Measurements from ENCODE around the gene RBM33. TPM values are rescaled to one million over a fixed set of nuclear protein-coding genes. Genes with fewer than 3 reads are reported as not detected.

Gene RBM33
- total and polyA plus RNA-seq, 2 of the 13 experiments (the other 11 are each of a cell fraction or from before 2014, with no cell fraction given): 12.4 to 28.9 TPM

DNA sequence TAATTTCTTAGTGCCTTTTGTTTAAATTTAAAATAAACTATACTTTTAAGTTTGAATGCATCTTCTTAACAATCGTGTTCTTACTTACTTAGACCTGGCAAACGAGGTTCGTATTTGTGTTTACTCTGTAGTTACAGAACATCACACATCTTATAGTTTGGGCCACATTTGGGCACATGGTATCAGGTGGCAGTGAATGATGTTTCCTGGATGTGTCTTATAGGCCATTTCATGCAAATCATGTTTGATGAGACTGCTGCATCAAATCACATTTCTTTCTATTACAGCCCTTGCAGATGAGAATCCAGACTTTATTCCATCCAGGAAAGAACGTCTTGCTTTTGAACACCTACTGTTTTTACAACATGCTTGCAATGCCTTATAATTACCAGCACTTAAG lies 78.5 kb downstream of the RBM33 start:
- no TSS peak for BruUV-seq (replicated peaks)
- ATAC-seq (no peak), FAIRE-seq (no peak), DNase-seq (ENCODE audit: low spot score) (no peak)
- Histone ChIP-seq H3K9ac (ENCODE audit: insufficient read depth, low read depth, low read length) (no peak overlapping the region), H3K27me3 (ENCODE audit: control insufficient read depth in 1 of 2, insufficient read depth in 2 of 2, low read length in 2 of 2) (no peaks in the 10 kb centered on the region), H2AFZ (ENCODE audit: low read length) (no peak overlapping the region), H3K27ac (ENCODE audit: extremely low read length, insufficient read depth, low read length) (no peak overlapping the region), H3K4me1 (ENCODE audit: insufficient read depth, low read length) (peaks cover 12% of the 10 kb centered on the region), H3K9me3 (ENCODE audit: low read length) (no peaks in the 10 kb centered on the region), H3K79me2 (ENCODE audit: insufficient read depth, low read length) (peaks cover 48% of the 10 kb centered on the region), H3K4me3 (replicated peaks in 1 of 3; ENCODE audit: insufficient read depth in 1 of 3, low read depth in 2 of 3, low read length in 3 of 3) (no peak overlapping the region), H4K20me1 (ENCODE audit: insufficient read depth, low read length) (peaks cover 20% of the 10 kb centered on the region; the same call in 1 of the 2 replicates), H3K4me2 (ENCODE audit: low read depth, low read length) (no peak overlapping the region), H3K36me3 (replicated peaks in 1 of 2; ENCODE audit: control insufficient read depth in 1 of 2, insufficient read depth in 2 of 2, low read length in 2 of 2) (peaks cover 6 to 74% of the 10 kb centered on the region in 2 experiments; a peak in 4 of 5 replicates)
- WGBS (ENCODE audit: low lambda C conversion rate): 98% methylated on average over 4 of the region's 4 CpGs
- intact Hi-C loops (cut with micrococcal nuclease; ENCODE audit: unreplicated experiment): no loop called here
- in situ Hi-C loops (cut with HindIII; ENCODE audit: extremely low pct_ligation_motif_present, low pct_unique_long_range_greater_than_20kb): no loop called here
- CTCF ChIA-PET (ENCODE audit: low intra/inter-chr PET ratio, low total read pairs): no interaction called here
- POLR2A ChIA-PET: no interaction called here
- TF ChIP-seq ZFYVE20 (CRISPR knock-in tag; IDR thresholded peaks at IDR 0.05; ENCODE audit: borderline replicate concordance, low read depth) (no peak), POLR2G (IDR thresholded peaks at IDR 0.05; ENCODE audit: low read depth, low read length) (no peak), SNRNP70 (IDR thresholded peaks at IDR 0.05; ENCODE audit: low read depth, low read length) (no peak), AKNA (CRISPR knock-in tag; IDR thresholded peaks at IDR 0.05; ENCODE audit: borderline replicate concordance) (no peak), REL (CRISPR knock-in tag; conservative IDR thresholded peaks at IDR 0.05) (no peak), ZNF547 (CRISPR knock-in tag; IDR thresholded peaks at IDR 0.05) (no peak), ZNF101 (CRISPR knock-in tag; IDR thresholded peaks at IDR 0.05; ENCODE audit: borderline replicate concordance, low read depth) (no peak), TEAD2 (CRISPR knock-in tag; IDR thresholded peaks at IDR 0.05) (no peak), IRF2 (CRISPR knock-in tag; IDR thresholded peaks at IDR 0.05) (no peak), PHF20 (CRISPR knock-in tag; IDR thresholded peaks at IDR 0.05) (no peak), REPIN1 (CRISPR knock-in tag; IDR thresholded peaks at IDR 0.05; ENCODE audit: borderline replicate concordance, low read depth) (no peak), ZNF556 (CRISPR knock-in tag; IDR thresholded peaks at IDR 0.05; ENCODE audit: borderline replicate concordance) (no peak)
- TF ChIP-seq, protein P1, sequence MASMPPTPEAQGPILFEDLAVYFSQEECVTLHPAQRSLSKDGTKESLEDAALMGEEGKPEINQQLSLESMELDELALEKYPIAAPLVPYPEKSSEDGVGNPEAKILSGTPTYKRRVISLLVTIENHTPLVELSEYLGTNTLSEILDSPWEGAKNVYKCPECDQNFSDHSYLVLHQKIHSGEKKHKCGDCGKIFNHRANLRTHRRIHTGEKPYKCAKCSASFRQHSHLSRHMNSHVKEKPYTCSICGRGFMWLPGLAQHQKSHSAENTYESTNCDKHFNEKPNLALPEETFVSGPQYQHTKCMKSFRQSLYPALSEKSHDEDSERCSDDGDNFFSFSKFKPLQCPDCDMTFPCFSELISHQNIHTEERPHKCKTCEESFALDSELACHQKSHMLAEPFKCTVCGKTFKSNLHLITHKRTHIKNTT (CRISPR knock-in tag; IDR thresholded peaks at IDR 0.05): no peak
- TF ChIP-seq, protein P2, sequence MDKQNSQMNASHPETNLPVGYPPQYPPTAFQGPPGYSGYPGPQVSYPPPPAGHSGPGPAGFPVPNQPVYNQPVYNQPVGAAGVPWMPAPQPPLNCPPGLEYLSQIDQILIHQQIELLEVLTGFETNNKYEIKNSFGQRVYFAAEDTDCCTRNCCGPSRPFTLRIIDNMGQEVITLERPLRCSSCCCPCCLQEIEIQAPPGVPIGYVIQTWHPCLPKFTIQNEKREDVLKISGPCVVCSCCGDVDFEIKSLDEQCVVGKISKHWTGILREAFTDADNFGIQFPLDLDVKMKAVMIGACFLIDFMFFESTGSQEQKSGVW (CRISPR knock-in tag; IDR thresholded peaks at IDR 0.05; ENCODE audit: borderline replicate concordance): no peak
